ENCODE measurements around the gene CLCN4.

CLCN4 gene

GRCh38 chrX:10174810-10175209 lies 18.0 kb downstream of the CLCN4 start:
- TF ChIP-seq CTCF (IDR thresholded peaks at IDR 0.05) = no peak

GRCh38 chrX:10175319-10175871 lies 18.6 kb downstream of the CLCN4 start:
- H3K4me3 ChIP-seq (ENCODE audit: low read depth in 1 of 2, low read length in 1 of 2) = no peak overlapping the region
- H3K27me3 ChIP-seq = no peaks in the 10 kb centered on the region
- no peaks in the 10 kb centered on the region for H3K36me3 ChIP-seq
- H3K27ac ChIP-seq = no peak overlapping the region
- TF ChIP-seq CTCF (IDR thresholded peaks at IDR 0.05) = no peak
- peaks cover 11 to 12% of the 10 kb centered on the region in 2 experiments for H3K4me1 ChIP-seq (ENCODE audit: control insufficient read depth in 1 of 2, insufficient read depth in 1 of 2, low read depth in 1 of 2, low read length in 1 of 2)
- H3K9me3 ChIP-seq = no peaks in the 10 kb centered on the region

More at GRCh38 chrX:10174810-10175209, 18.0 kb downstream of the CLCN4 start:
- H3K36me3 ChIP-seq = no peaks in the 10 kb centered on the region
- H3K27ac ChIP-seq = no peak overlapping the region
- H3K27me3 ChIP-seq = no peaks in the 10 kb centered on the region
- no peak overlapping the region for H3K4me3 ChIP-seq (ENCODE audit: low read depth in 1 of 2, low read length in 1 of 2)
- H3K4me1 ChIP-seq (ENCODE audit: control insufficient read depth in 1 of 2, insufficient read depth in 1 of 2, low read depth in 1 of 2, low read length in 1 of 2) = peaks cover 11 to 12% of the 10 kb centered on the region in 2 experiments
- no peaks in the 10 kb centered on the region for H3K9me3 ChIP-seq

GRCh38 chrX:10176121-10177003 lies 19.6 kb downstream of the CLCN4 start:
- no peaks in the 10 kb centered on the region for H3K27me3 ChIP-seq
- peaks cover 11% of the 10 kb centered on the region in 2 experiments for H3K4me1 ChIP-seq (ENCODE audit: control insufficient read depth in 1 of 2, insufficient read depth in 1 of 2, low read depth in 1 of 2, low read length in 1 of 2)
- peak overlapping the region in 1 of 2 experiments; percentile 4 for H3K4me3 ChIP-seq (ENCODE audit: low read depth in 1 of 2, low read length in 1 of 2)
- H3K27ac ChIP-seq = peak overlapping the region; percentile 65
- no peaks in the 10 kb centered on the region for H3K9me3 ChIP-seq
- no peaks in the 10 kb centered on the region for H3K36me3 ChIP-seq
- TF ChIP-seq CTCF (IDR thresholded peaks at IDR 0.05) = no peak

GRCh38 chrX:10177004-10177396 lies 20.2 kb downstream of the CLCN4 start:
- no peaks in the 10 kb centered on the region for H3K36me3 ChIP-seq
- no peaks in the 10 kb centered on the region for H3K9me3 ChIP-seq
- peaks cover 9 to 11% of the 10 kb centered on the region in 2 experiments for H3K4me1 ChIP-seq (ENCODE audit: control insufficient read depth in 1 of 2, insufficient read depth in 1 of 2, low read depth in 1 of 2, low read length in 1 of 2)
- H3K27ac ChIP-seq = no peak overlapping the region
- TF ChIP-seq CTCF (IDR thresholded peaks at IDR 0.05) = no peak
- H3K27me3 ChIP-seq = no peaks in the 10 kb centered on the region
- H3K4me3 ChIP-seq (ENCODE audit: low read depth in 1 of 2, low read length in 1 of 2) = no peak overlapping the region

GRCh38 chrX:10177601-10178000 lies 20.8 kb downstream of the CLCN4 start:
- TF ChIP-seq CTCF (IDR thresholded peaks at IDR 0.05) = no peak

More at GRCh38 chrX:10177601-10178000, 20.8 kb downstream of the CLCN4 start:
- Histone ChIP-seq H3K27me3 (no peaks in the 10 kb centered on the region), H3K36me3 (no peaks in the 10 kb centered on the region), H3K4me1 (ENCODE audit: control insufficient read depth in 1 of 2, insufficient read depth in 1 of 2, low read depth in 1 of 2, low read length in 1 of 2) (peaks cover 9 to 11% of the 10 kb centered on the region in 2 experiments), H3K27ac (no peak overlapping the region), H3K4me3 (ENCODE audit: low read depth in 1 of 2, low read length in 1 of 2) (no peak overlapping the region), H3K9me3 (no peaks in the 10 kb centered on the region)
